Stimulated activated CD4-positive, alpha-beta T cell treated with anti-CD3 and anti-CD28 coated beads, Interleukin-12 subunit alpha, Interleukin-12 subunit beta, amount 100 ng/mL, for 24 hours (primary cell): ENCODE measurements around the gene NFKBIB.
"Not testable (repeated sequence)": the region's sequence is repeated elsewhere in the genome, so short reads cannot be mapped to it uniquely, and the experiment has no call there.

ENCODE experiments used
- DNase-seq, 2 experiments: peaks; one replicate each; pipeline ENCODE4 v3.0.0-alpha.2; 2020; ENCODE audit warnings: low read depth in 2 of 2

NFKBIB gene

GRCh38 chr19:38875656-38876395 is 23.9 kb upstream of the NFKBIB start:
- DNase-seq: no peak

DNA sequence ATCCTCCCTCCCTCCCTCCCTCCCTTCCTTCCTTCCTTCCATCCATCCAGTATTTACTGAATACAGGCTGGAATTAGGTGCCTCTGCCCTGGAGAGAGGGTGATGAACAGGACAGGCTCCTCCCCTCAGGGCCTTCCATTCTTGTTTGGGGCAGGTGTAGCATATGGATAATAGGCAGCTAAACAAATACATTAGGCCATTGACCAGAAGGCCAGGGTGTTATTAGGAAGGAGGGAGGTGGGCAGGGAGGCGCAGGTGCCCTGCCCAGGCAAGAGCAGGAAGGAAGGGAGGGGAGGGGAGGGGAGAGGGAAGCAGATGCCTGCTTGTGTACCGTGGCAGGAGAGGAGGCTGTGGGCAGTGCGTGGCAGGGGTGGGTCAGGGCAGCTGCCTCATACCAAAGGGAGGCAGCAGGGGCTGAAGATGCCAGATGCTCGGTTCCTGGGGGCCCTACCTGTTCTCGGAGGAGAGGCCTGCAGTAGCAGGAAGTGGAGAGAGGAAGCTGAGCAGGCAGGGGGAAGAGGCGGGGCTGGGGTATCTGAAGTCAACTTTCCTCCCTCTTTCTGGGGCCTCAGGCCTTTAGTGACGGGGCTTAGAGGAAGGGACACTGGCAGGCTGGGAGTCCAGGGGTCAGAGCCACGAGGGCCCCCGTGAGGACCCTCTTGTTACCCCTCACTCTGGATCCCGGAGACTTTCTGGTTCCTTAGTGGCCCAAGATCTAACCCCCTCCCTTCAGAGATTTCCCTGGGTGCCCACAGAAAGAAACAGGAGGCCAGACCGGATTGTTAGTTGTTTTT is 21.8 kb upstream of the NFKBIB start, which contains the start of gene RINL:
RINL (minus strand) TSS at position 495 of the 794 bp plus-strand sequence. CDS start 1,533 bp downstream, outside the sequence.
- DNase-seq: peak; percentile 40 to 61

GRCh38 chr19:38878575-38879399 is 21.0 kb upstream of the NFKBIB start:
- no peak for DNase-seq

- no peak for DNase-seq
These were observed 20.4 kb upstream of the NFKBIB start for GRCh38 chr19:38879400-38879751.

- DNase-seq: no peak
These were observed 19.5 kb upstream of the NFKBIB start for GRCh38 chr19:38880076-38880881.

GRCh38 chr19:38880882-38881609 is 18.7 kb upstream of the NFKBIB start:
- no peak for DNase-seq

DNA sequence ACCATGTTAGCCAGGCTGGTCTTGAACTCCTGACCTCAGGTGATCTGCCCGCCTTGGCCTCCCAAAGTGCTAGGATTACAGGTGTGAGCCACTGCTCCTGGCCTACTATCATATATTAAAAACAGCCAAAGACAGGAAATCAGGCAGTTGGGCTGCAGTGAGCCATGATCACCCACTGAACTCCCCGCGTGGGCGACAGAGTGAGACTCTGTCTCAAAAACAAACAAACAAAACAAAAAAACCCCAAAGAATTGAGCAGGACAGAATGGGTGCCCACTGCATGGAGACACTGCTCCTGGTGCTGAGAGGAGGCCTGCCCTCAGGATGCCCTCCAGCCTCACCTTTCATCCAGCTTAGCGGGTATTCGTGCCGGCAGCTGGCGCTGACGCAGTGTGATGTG is 16.5 kb upstream of the NFKBIB start:
- no peak for DNase-seq

DNA sequence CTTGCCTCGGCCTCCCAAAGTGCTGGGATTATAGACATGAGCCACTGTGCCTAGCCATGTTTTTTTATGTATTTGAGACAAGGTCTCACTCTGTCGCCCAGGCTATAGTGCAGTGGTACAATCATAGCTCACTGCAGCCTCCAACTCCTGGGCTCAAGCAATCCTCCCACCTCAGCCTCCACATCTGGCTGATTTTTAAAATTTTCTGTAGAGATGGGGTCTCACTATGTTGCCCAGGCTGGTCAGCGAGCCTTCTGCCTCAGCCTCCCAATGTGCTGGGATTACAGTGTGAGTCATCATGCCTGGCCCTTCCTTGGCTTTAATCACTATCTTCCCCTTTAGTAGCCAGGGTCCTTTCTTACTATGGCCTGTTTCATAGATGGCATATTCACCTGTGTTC is 15.1 kb upstream of the NFKBIB start:
- not testable (repeated sequence) for DNase-seq

DNA sequence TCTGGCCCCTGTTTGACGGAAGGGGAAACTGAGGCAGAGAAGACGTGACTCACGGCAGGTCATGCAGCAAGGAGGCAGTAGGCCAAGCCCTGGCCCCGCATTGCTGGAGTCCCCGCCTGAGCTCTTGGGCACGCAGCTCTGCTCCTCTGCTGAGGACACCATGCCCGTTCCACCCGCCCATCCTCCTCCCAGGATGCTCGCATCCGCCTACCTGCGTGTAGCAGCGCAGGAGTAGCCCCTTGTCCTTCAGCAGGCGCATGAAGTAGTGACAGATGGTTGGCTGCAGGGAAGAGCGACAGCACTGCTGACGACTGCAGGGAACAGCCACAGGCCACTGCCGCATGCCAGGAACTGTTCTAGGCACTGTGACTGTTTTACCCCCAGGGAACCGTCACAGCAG is 10.9 kb upstream of the NFKBIB start:
- no peak for DNase-seq

- no peak for DNase-seq
These were observed 10.0 kb upstream of the NFKBIB start for GRCh38 chr19:38889803-38890202.

GRCh38 chr19:38890686-38891085 is 9.1 kb upstream of the NFKBIB start:
- no peak for DNase-seq

- DNase-seq: no peak
These were observed 8.0 kb upstream of the NFKBIB start for GRCh38 chr19:38891771-38892170.

- no peak for DNase-seq
These were observed 6.9 kb upstream of the NFKBIB start for GRCh38 chr19:38892841-38893240.

GRCh38 chr19:38893341-38893771 is 6.4 kb upstream of the NFKBIB start:
- no peak for DNase-seq

- no peak for DNase-seq
These were observed 4.8 kb upstream of the NFKBIB start for GRCh38 chr19:38894968-38895367.

GRCh38 chr19:38898788-38899446 is 852 bp upstream of the NFKBIB start:
- no peak for DNase-seq

- DNase-seq: no peak
These were observed 447 bp downstream of the NFKBIB start for GRCh38 chr19:38900202-38900629.

GRCh38 chr19:38900743-38901190 is 998 bp downstream of the NFKBIB start:
- no peak for DNase-seq

DNA sequence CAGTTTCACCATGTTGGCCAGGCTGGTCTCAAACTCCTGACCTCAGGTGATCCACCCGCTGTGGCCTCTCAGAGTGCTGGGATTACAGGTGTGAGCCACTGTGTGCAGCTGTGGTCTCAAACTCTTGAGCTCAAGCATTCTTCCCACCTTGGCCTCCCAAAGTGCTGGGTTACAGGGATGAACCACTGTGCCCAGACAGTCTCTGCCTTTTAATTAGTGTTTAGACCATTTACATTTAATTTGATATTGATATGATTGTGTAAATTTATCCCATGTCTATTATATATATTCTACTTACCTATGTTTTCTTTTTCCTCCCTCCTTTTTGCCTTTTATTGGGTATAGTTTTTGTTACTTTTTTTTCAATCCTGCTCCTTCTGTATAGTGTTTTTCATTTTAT is 1.9 kb downstream of the NFKBIB start:
- no peak for DNase-seq
